K562 (cell line): ENCODE results near the gene LLGL2. TPM values are rescaled to one million over a fixed set of nuclear protein-coding genes. Genes with fewer than 3 reads are reported as not detected.
A peak's percentile ranks its signal among the peaks of the same experiment; 100 is the strongest.

Experiments used
- ADNP ChIP-seq: fragments of 200-800 bp; sonication (Bioruptor generic); IDR thresholded peaks from 2 replicates; pipeline ENCODE4 v1.6.1; 2016; ENCODE audit warnings: missing genetic modification characterization, missing compliant biosample characterization
- CXXC5 ChIP-seq: fragments of 250-450 bp; sonication (Bioruptor Pico); IDR thresholded peaks from 2 replicates; pipeline ENCODE4 v1.8.0; 2022; ENCODE audit warnings: inconsistent platforms, mild to moderate bottlenecking, moderate library complexity
- ETS1 ChIP-seq: conservative IDR thresholded peaks from 2 replicates; pipeline ENCODE4 v1.6.1; 2011; ENCODE audit warnings: low read depth, mild to moderate bottlenecking, low read length; ENCODE audit not compliant: control insufficient read depth
- GMEB1 ChIP-seq: fragments of 250-450 bp; sonication (Bioruptor Pico); IDR thresholded peaks from 2 replicates; pipeline ENCODE4 v1.4.0; 2020; ENCODE audit warnings: mild to moderate bottlenecking
- HMGXB4 ChIP-seq: sonication (generic); formaldehyde crosslinking; IDR thresholded peaks from 2 replicates; pipeline ENCODE4 v1.8.1; 2023; ENCODE audit warnings: mild to moderate bottlenecking, missing genetic modification reagents
- MYC ChIP-seq, 2 experiments: fragments of 250-450 bp in 1 of 2; sonication (Bioruptor Pico) in 1 of 2; IDR thresholded peaks; 2 replicates each; pipeline versions ENCODE4 v1.5.1 to v1.6.1; 2012 to 2021; ENCODE audit warnings: low read depth in 2 of 2, borderline replicate concordance in 1 of 2, improper control_type of control experiment in 1 of 2, low read length in 1 of 2, mild to moderate bottlenecking in 1 of 2, moderate library complexity in 1 of 2
- NBN ChIP-seq: fragments of 450-650 bp; IDR thresholded peaks from 2 replicates; pipeline ENCODE4 v1.6.1; 2016; ENCODE audit warnings: low read depth, mild to moderate bottlenecking
- PHF20 ChIP-seq: fragments of 450-650 bp; IDR thresholded peaks from 2 replicates; pipeline ENCODE4 v1.6.1; 2018; ENCODE audit not compliant: partially characterized antibody
- TRIM24 ChIP-seq, 2 experiments: fragments of 450-650 bp; IDR thresholded peaks; 2 replicates each; pipeline ENCODE4 v1.6.1; 2016
- ZNF217 ChIP-seq: sonication (generic); formaldehyde crosslinking; IDR thresholded peaks from 2 replicates; pipeline ENCODE4 v1.8.0; 2022; ENCODE audit warnings: mild to moderate bottlenecking, missing genetic modification reagents
- polyA plus RNA-seq, 8 experiments: library from polyadenylated mRNA; depleted of rRNA in 4 of 8; stranded (reverse) in 5 of 8; unstranded in 3 of 8; fragments of >200 nt; fragmentation: Nextera tagmentation in 2 of 8; fragmentation: Illumina TruSeq in 1 of 8; extraction: Ambion mirVana in 2 of 8; extraction: Trizol in 1 of 8; gene quantifications; 2 replicates each; pipeline versions ENCODE4 v1.2.1 to v1.2.3, GENCODE V29; 2011 to 2014; ENCODE audit warnings: inconsistent platforms in 1 of 8, missing spikeins in 1 of 8
- total RNA-seq, 7 experiments: library from RNA; depleted of rRNA in 6 of 7; stranded (reverse); fragments of >200 nt in 6 of 7; fragmentation: Illumina TruSeq in 2 of 7; extraction: Trizol in 2 of 7; gene quantifications; 2 replicates each; pipeline versions ENCODE4 v1.2.1 to v1.2.3, GENCODE V29; 2011 to 2021; ENCODE audit warnings: low replicate concordance in 1 of 7

LLGL2 gene
- total and polyA plus RNA-seq, 9 of the 15 experiments (the other 6 are each of a cell fraction or from before 2014, with no cell fraction given): 0.32 to 24.4 (median 10.2) TPM

GRCh38 chr17:75524970-75525805 is at the start of gene LLGL2 (continued):
- peak; percentile 64; the same call in 1 of the 2 replicates for TF ChIP-seq ETS1
- peak; percentile 47; the same call in 1 of the 2 replicates for TF ChIP-seq MYC (IDR thresholded peaks at IDR 0.05; ENCODE audit: low read depth, low read length)
- TF ChIP-seq MYC (CRISPR knock-in tag; IDR thresholded peaks at IDR 0.05; ENCODE audit: borderline replicate concordance, low read depth): no peak
- peak; percentile 46 for TF ChIP-seq PHF20
- TF ChIP-seq ZNF217 (CRISPR knock-in tag): no peak
- TF ChIP-seq TRIM24 (IDR thresholded peaks at IDR 0.05): peak in 1 of 2 experiments; percentile 16; a peak in 1 of 4 replicates
- TF ChIP-seq GMEB1 (CRISPR knock-in tag): 0 out of 2 replicates have a peak, but pooled peaks have one; percentile 32
- no peak for TF ChIP-seq ADNP (tag)
- 0 out of 2 replicates have a peak, but pooled peaks have one; percentile 69 for TF ChIP-seq NBN
- TF ChIP-seq HMGXB4: peak; percentile 83; the same call in 1 of the 2 replicates
- TF ChIP-seq CXXC5 (CRISPR knock-in tag): peak; percentile 89
